ENCODE measurements around the gene A2M.

Gene A2M

DNA sequence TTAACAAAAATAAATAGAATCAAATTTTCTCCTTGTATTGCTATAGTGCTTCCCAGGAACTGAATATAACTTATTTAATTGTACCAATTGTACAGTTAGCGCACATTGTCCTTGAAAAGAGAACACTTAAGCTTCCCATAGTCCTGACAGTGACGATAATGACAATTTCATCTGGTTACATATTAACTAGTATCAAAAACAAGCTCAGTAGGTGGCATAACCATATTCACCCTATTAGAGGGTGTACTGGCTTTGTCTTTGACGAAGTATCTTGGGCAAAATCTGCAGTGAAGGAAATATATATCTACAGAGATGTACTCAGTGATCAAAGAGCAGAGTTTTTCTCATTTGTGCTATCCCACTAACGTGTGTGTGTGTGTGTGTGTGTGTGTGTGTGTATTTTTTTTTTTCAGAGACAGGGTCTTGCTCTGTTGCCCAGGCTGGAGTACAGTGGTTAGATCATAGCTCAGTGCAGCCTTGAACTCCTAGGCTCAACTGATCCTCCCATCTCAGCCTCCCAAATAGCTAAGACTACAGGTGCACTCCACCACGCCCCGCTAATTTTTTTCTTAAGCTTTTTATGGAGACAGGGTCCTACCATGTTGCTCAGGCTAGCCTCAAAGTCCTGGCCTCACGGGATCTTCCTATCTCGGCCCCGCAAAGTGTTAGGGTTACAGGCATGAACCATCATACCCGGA lies 4.9 kb upstream of the A2M start:
- no peak for DNase-seq

DNA sequence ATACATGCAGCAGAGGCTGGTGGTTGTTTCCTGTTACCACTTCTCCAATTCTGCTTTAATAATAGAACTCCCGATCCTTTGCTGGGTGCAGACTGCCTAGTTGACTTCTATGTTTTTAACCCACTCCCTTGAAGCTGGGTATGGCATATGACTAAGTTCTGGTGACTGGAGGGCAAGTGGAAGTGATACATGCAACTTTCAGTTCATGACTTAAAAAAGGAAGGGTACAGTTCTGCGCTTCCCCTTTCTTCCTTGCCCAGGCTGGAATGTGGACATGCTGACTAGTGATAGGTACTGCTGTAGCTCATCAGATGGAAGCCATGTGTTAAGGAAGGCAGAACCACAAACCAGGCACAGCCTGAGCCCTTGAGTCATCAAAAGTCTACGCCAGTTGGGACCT lies 2.4 kb upstream of the A2M start:
- DNase-seq: no peak

DNA sequence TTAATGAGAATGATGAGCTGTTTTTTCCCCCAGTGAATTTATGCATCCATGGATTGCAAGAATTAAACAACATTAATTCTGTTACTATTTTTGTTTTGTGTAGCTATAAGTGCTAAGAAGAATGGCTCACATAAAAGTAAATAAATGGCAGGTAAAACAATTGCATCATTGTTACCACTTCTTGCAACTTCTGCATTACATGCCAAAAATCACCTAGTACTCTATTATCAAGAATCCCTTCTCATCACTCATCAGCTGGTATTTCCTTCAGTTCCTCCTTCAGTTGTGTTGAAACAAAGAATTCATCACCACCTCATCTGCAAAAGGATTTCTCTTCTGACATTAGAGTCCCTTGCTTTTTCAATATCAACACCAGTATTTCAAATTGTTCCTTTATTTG lies 773 bp downstream of the A2M start:
- no peak for DNase-seq

DNA sequence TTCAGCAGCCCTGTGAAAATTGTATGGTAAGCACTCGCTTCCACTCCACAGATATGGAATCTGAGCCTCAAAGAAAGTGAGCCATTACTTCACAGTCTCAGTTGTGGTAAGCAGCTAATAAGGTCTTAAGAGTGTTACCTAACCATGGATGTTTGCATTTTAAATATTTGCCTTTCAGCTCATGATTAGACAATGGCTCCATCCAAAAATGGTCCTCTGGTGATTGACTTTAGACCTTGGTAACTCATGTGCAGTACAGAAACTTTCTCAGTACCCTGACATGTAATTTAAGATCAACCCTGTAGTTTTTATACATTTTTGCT lies 1.8 kb downstream of the A2M start:
- DNase-seq: no peak

DNA sequence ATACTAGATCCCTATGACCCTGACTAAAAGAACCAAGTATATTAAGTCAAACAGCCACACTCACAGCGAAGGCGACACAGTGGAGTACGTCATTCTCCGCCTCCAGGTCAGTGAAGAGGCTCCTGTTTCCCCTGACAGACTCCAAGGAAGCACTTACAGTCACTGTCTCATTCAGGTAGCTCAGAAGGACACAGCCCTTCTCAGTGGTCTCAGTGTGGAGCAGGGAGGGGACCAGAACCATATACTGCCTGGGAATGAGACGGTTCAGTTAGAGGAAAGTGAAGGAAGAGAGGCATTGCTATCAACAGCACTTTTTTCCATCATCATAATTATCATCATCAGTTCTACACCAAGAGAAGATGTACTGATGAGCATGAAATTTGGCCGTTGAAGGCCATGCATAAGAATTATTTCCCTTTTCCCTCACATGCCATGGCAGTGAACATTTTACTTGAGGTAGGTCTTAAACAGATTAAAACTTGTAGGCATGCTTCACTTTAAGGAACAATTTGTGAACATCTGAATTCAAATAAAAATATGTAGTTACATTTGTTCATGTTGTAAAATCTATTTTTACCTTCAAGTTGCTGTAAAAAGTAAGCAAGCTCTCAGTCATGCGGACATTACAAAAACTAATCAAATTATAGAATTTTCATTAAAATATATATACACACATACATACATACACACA lies 2.3 kb downstream of the A2M start:
- DNase-seq: no peak

DNA sequence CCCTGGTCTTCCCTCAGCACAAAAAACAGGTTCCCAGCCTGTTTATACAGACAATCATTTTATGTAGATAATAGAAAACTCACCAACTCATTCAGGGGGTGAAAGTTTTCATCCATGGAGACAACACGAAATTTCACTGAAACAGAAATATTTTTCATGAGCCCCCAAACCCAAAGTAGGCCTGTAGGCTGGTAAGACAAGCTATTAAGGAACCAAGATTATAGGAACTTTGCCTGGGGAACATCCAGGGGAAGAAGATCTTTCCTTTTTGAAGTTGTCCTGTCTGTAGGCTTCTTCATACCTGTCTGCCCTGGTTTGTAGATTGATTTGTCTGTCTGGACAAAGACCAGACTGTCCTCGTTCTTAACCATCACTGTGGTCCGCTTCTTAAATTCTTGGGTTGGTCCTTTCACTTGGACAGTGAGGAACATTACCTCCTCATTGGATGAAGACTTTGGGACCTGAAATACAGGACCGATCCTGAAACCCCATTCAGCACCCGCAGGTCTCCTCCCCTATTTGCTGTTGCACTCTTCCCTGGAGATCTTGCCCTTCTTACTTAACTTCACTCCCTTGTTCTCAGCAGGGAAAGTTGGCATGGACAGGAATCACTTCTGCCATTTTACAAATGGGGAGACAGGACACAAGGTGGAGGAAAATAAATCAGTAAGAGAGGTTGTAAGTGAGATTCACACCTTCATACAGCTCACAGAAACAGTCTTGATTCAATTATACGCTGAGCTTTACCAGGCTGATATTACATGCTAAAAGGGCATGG lies 3.5 kb downstream of the A2M start:
- no peak for DNase-seq

DNA sequence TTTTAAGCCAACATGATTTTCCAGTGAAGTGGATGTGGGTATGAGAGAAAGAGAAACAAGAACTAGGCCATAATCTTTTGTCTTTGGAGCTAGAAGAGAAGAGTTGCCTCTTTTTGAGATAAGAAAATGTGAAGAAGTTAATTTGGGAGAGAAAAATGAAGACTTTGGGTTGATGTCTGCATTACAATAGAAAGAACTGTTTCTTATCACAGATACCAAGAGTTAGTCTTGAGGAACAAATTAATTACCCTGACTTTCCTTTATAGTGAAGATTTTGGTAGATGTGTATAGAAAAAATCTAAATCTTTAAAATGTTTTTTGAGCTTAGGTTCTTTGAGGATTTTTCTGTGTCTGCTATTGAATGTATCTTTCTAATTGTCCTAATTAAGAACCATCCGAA lies 4.2 kb downstream of the A2M start:
- DNase-seq: no peak

DNA sequence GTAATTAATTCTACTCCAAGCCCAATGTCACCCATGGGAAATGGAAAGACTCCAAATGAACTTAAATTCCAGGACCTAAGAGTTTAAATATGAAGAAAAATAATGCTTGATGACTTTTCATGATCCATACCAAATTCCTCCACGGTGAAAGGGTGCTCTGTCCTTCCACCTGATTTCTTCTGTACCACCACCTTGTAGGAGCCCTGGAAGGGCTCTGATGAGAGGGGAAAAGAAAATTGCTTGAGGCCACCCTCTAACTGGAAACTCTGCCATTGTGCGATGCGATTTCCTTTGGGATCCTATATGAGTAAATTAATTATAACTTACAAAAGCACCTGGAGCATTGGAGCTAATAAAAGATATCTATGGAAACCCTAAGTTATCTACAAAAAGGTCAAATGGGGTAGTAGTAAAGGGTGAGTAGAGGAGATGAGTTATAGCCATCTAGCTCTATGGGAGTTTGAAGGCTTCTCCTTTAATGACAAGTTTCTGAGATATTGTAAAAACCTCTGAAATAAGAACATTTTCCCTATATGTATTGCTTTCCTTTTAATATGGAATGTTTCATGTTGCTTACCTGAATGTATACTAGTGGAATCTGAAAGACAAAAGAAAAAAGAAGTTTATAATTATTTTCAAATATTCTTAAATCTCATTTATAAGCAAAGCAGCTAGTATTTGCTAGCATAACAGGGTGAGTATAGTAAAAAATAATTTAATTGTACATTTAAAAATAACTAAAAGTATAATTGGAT lies 5.8 kb downstream of the A2M start:
- no peak for DNase-seq

DNA sequence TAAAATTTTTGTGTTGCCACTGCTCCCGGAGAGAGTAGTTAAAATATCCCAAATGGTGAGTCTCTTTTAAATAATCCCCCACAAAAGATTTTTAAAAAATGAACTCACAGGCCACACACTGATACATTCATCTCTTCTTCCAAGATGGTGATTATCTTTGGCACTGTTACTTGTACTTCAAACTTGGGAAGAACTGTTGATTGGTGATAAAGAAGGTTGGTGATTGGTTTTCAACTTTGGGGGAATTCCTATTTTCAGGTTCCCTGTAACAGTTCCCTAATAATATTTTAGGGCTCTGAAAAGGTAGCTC lies 6.6 kb downstream of the A2M start:
- DNase-seq: no peak

DNA sequence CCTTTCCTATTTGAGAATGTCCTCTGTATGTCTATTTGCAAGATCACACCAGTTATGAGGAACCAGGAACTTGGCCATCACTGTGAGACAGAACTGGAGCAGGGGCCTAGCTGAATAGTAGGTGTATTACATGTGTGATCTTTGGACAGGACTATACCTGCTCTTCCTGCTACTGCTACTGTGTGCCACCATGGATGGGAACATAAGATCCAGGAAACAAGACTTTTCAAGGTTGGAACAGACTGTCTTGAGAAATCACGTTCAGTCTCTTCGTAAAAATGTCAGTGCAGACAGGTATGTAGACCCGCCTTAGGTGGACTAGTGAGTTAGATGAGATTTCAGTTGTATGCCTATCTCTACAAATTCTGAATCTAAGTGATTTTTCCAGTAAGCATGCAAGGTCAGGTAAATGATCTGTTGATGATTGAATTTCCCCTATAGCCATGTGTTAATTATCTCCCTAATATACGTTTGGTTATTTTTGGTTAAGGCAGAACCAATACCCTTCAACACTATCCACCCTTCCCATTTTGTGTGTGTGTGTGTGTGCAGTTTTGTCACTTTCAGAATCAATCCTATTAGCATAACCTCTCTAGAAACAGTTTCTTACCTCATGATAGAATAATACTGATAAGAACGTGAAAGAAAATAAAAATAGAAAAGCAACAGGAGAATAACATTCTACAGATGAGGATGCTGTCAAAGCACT lies 7.1 kb downstream of the A2M start:
- DNase-seq: no peak

DNA sequence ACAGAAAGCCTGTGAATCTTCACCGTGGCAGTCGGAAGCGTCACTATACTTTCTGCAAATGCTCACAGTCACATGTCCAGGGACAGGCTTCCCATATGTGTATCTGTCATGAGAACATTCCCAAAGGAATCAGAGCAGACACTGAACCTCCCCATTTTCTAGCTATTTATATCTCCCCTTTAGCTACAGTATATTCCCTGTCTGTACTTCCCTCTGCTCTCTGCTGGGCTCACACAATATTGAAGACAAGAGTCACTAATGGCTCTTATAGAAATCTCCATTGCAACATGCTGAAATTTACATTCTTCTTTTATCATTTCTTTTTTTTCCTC lies 8.2 kb downstream of the A2M start:
- DNase-seq: no peak

DNA sequence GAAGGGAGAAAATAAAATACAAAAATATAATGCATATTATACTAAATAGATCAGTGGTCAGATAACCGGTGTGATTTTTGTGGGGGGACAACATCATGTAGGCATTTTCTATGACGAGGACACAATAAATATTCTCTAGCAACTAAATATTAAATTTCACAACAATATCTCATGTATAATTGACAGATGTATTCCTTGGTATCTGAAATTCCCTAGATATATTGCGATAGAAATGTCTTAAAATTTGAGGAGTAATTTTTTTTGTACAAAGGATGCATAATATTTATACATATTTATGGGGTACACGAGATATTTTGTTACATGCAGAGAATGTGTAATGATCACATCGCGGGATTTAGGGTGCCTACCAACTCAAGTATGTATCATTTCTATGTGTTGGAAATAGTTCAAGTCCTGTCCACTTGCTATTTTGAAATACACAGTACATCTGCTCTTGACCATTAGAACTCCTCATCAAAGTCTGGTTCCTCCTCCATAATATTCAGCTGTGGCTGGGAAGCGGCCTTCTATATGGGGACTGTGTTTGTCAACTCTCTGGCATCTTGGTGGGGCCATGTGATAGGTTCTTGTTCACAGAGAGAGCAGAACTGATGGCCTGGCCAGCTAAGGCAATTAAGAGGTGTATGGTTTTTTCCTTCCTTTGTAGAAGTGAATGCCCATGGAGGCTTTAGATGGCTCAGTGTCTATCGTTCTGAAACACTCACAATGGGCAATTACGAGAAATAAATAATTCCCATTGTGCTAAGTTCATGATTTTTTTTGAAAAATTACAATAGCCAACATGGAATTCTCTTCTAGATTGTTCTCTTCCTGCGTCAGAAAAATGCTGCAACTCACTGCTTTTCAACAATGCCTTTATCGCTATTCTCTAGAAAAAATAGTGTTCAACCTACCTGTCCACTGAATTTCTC lies 8.8 kb downstream of the A2M start:
- DNase-seq: no peak

DNA sequence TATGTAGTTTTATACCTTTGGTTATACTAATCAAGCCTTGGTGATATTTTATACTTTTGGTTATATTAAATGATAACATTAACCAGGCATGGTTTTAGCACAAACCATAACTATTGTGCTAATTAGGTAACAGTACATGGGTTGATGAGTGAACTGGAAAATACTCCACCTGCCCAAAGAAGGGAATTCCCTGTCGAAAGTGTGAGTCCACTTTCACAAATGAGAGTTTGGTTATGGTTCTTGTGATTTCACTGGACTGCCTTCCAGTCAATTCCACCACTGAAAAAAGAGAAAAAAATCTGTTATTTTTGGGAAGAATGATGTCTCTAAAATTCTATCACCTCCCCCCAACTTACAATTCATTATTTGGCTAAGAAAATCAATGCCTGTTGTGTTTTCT lies 9.7 kb downstream of the A2M start:
- no peak for DNase-seq

DNA sequence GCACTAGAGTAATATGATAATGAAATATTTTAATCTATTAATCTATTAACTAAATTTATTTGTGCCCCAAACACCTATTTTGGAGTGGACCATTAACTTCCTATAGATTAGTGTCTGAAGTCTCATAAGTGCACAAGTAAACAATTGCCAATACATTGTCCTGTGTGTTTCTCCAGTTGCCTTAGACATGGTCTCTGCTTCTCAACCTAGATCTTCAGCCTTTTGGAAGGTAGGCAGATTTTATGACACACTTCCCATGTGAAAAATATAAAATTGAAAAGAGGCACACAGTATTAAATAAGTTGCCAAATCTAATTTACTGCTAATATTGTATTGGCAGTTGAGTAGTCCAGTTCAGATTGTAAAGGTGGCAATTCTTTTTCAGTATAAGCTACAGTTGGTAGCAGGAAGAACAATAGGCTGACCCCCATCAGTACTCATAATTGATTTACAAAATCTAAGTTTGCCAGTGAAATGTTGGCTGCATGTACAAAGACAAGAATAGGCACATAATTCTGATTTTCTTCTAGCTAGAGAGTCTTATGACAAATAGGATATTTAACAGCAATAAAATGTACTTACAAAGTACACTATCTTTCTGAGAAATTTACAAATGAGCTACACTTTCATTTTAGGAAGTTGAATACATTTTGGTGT lies 10.8 kb downstream of the A2M start:
- DNase-seq: no peak

DNA sequence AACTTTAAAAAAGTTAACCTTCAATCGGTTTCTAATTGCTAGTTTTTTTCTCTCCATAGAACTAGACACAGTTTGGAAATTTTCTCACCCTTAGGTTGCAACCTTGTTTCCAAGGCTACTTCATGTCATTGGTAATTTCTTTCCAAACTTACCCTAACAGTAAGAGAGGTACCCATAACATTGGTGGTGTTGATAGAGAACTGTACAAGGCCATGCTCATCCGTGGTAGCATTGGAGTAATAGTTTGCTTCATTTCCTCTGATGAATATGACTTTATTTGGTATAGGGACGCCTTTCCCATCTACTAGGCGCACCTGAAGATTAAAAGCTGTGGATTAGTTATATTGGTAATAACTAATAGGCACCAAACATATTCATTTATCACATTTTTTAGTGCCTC lies 11.6 kb downstream of the A2M start:
- DNase-seq: no peak

DNA sequence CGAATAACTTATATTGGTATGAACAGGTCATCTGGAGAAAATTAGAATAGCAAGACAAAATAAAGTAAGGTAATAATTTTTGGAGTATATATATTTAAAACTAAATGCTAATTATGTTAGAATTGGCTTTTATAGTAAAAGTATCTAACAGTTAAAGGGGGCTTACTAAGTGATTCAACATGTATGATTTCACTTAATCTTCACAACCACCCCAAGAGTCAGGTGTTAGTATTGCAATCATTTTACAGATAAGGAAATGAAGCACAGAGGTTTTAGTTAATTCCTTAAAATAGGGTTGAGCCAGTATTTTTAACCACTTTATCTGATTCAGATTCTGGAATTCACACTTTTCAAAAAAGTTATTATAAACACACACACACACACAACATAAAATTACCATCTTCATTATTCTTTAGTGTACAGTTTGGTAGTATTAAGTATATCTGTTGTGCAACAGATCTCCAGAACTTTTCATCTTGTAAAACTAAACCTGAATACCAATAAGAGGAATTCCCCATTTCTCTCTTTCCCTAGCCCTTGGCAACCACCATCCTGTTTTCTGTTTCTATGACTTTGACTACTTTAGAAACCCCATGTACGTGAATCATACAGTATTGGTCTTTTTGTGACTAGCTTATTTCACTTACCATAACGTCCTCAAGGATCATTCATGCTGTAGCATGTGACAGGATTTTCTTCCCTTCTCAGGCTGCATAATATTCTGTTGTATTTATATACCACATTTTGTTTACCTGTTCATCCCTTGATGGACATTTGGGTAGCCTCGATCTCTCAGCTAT lies 12.5 kb downstream of the A2M start:
- no peak for DNase-seq

DNA sequence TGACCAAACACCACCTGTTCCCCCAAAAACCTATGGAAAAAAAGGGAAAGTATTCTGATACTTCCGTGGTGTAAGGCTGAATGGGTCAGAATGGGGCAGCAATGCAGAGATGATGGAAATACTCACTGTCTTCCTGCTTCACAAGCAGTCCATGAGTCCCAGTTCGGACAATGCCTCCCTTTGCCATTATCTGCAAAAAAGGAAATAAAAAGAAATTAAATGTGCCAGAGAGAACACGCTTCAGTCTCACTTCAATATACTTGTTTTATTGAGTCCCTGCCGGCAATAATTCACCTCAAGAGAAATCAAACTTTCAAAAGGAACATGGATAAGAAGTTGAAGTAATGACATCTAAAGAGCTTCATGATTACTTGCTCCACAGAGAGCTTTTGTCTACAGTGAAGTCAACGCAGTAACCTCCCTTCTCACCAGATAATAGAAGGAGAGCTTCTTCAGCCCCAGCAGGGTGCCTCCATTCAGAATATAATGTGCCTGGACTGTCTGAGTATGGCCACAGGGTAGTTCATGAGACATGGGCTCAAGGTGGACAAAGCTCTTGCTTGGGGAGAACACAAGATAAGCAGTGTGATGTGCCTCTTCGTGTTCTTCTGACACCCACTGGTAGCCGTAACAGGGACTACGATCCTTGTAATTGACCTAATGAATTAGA lies 14.6 kb downstream of the A2M start:
- DNase-seq: no peak

DNA sequence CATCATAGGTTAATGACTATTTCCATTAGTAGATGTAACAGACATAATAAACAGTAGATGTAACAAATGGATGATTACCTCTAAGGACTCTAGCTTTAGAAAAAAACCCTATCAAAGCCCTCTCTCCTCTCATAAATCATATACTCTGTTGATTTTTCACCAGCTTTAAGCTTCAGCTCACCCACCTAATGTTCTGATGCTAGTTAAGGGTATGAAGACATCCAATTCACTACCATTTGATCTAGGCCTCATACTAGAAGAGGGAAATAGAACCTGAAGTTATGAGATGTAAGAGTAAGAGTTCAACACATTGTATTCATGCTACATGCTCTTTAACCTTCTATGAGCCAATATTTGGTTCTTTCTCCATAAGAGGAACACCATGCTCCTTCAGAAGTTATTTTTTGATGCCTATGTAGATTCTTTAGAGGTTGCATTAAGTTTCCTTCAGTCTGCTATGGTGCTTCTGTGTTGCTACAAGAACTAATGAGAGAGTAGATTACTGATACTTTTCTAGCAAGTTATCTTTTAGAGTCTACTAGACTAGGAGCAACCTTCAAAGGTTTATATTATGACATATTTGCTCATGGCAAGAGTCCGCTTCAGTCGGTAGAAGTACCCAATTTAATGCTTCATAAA lies 16.0 kb downstream of the A2M start:
- no peak for DNase-seq

DNA sequence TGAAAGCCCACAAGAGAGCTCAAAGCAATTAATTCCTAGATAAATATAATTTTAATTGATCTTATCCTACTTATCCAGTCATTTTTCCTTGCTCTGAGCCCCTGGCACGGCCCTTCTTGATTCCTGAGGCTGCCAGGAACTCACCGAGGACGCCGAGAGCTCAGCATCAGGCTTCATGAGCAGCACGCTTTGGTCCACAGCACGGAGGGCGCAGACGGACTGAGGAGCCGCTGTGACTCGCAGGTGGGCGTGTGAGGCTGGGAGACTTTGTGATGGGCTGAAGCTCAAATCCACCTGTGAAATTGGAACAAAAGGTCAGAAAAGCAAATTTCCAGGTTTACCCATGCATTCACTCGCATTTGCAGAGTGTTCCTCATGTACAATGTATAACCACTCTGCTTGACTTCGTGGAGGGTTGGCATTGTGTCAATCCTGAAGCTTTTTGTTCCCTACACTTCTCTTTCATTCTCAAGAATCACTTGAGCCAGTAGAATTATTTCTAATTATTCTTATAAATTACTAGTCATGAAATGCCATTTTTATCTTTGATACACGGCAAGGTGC lies 17.2 kb downstream of the A2M start:
- no peak for DNase-seq

Data from 8988T (cell line).